Measurements from ENCODE around the gene SOSTDC1. TPM values are rescaled to one million over a fixed set of nuclear protein-coding genes. Genes with fewer than 3 reads are reported as not detected.

The SOSTDC1 gene
- total RNA-seq, 2 experiments from 2014 or later, result not detected

DNA sequence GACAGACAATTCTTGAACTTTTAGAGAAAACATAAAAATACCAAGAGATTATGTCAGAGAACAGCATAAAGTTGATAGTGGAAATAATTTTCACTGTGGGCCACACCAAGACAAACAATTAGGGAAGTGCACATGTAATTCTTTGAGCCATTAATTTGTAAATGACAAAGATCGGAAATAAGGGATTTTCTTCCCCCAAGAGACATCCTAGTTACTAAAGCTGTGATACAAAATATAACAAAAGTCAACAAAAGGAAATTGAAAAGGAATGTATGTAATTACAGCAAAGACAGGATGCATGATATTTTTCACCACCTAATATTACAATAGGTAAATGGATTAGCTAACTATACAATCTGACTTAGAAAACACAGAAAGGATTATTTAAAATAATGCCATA, 48.7 kb upstream of the SOSTDC1 start:
- CTCF ChIA-PET (ENCODE audit: unreplicated experiment), result no interaction called here
- intact Hi-C loops (cut with micrococcal nuclease; ENCODE audit: unreplicated experiment), result no loop called here
- TF ChIP-seq EZH2phosphoT487 (IDR thresholded peaks at IDR 0.05; ENCODE audit: borderline replicate concordance, low read depth, low read length), result no peak
- TF ChIP-seq, protein P1, sequence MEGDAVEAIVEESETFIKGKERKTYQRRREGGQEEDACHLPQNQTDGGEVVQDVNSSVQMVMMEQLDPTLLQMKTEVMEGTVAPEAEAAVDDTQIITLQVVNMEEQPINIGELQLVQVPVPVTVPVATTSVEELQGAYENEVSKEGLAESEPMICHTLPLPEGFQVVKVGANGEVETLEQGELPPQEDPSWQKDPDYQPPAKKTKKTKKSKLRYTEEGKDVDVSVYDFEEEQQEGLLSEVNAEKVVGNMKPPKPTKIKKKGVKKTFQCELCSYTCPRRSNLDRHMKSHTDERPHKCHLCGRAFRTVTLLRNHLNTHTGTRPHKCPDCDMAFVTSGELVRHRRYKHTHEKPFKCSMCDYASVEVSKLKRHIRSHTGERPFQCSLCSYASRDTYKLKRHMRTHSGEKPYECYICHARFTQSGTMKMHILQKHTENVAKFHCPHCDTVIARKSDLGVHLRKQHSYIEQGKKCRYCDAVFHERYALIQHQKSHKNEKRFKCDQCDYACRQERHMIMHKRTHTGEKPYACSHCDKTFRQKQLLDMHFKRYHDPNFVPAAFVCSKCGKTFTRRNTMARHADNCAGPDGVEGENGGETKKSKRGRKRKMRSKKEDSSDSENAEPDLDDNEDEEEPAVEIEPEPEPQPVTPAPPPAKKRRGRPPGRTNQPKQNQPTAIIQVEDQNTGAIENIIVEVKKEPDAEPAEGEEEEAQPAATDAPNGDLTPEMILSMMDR (conservative IDR thresholded peaks at IDR 0.05; ENCODE audit: low read length), result no peak
- POLR2A ChIA-PET, result interaction anchor here (0.7 kb wide), 1 partner anchor 153 kb away, joined by 3 read pairs; no protein-coding TSS in a partner anchor
- Histone ChIP-seq H3K36me3 (ENCODE audit: insufficient read depth, low read length) (no peaks in the 10 kb centered on the region), H3K79me2 (ENCODE audit: insufficient read depth, low read depth, low read length) (no peaks in the 10 kb centered on the region), H3K9me2 (ENCODE audit: insufficient read depth, low read length) (no peaks in the 10 kb centered on the region), H3K9me3 (ENCODE audit: low read length) (no peaks in the 10 kb centered on the region), H3K4me2 (ENCODE audit: low read length) (no peak overlapping the region), H3K4me1 (ENCODE audit: insufficient read depth, low read length, poor library complexity, severe bottlenecking) (no peaks in the 10 kb centered on the region), H2AFZ (ENCODE audit: low read length) (no peak overlapping the region), H3K4me3 (ENCODE audit: low read depth, low read length, poor library complexity, severe bottlenecking) (no peak overlapping the region), H4K20me1 (ENCODE audit: insufficient read depth, low read length) (no peaks in the 10 kb centered on the region), H3K27ac (ENCODE audit: low read depth, low read length, poor library complexity, severe bottlenecking) (no peak overlapping the region)
- BruUV-seq (replicated peaks), result no TSS peak
- DNase-seq (ENCODE audit: low spot score), result no peak

GRCh38 chr7:16512097-16512496, 46.6 kb upstream of the SOSTDC1 start:
- H3K4me1 ChIP-seq (ENCODE audit: insufficient read depth, low read length, poor library complexity, severe bottlenecking), result no peaks in the 10 kb centered on the region
- H3K79me2 ChIP-seq (ENCODE audit: insufficient read depth, low read depth, low read length), result no peaks in the 10 kb centered on the region
- H2AFZ ChIP-seq (ENCODE audit: low read length), result no peak overlapping the region
- ChIA-PET CTCF (ENCODE audit: unreplicated experiment) (no interaction called here), POLR2A (interaction anchor here (1.0 kb wide), 1 partner anchor 14 kb away, joined by 6 read pairs; no protein-coding TSS in a partner anchor)
- H3K9me3 ChIP-seq (ENCODE audit: low read length), result no peaks in the 10 kb centered on the region
- no peak overlapping the region for H3K4me3 ChIP-seq (ENCODE audit: low read depth, low read length, poor library complexity, severe bottlenecking)
- no peak for DNase-seq (ENCODE audit: low spot score)
- no peaks in the 10 kb centered on the region for H3K9me2 ChIP-seq (ENCODE audit: insufficient read depth, low read length)
- TF ChIP-seq EZH2phosphoT487 (IDR thresholded peaks at IDR 0.05; ENCODE audit: borderline replicate concordance, low read depth, low read length), result no peak
- TF ChIP-seq, protein P1 (conservative IDR thresholded peaks at IDR 0.05; ENCODE audit: low read length), result no peak
- intact Hi-C loops (cut with micrococcal nuclease; ENCODE audit: unreplicated experiment), result no loop called here
- no peak overlapping the region for H3K4me2 ChIP-seq (ENCODE audit: low read length)
- no TSS peak for BruUV-seq (replicated peaks)
- no peaks in the 10 kb centered on the region for H3K36me3 ChIP-seq (ENCODE audit: insufficient read depth, low read length)
- no peak overlapping the region for H3K27ac ChIP-seq (ENCODE audit: low read depth, low read length, poor library complexity, severe bottlenecking)
- H4K20me1 ChIP-seq (ENCODE audit: insufficient read depth, low read length), result no peaks in the 10 kb centered on the region

GRCh38 chr7:16511314-16511713, 45.8 kb upstream of the SOSTDC1 start:
- H3K4me3 ChIP-seq (ENCODE audit: low read depth, low read length, poor library complexity, severe bottlenecking), result no peak overlapping the region
- DNase-seq (ENCODE audit: low spot score), result no peak
- TF ChIP-seq, protein P1 (conservative IDR thresholded peaks at IDR 0.05; ENCODE audit: low read length), result no peak
- TF ChIP-seq EZH2phosphoT487 (IDR thresholded peaks at IDR 0.05; ENCODE audit: borderline replicate concordance, low read depth, low read length), result no peak
- H4K20me1 ChIP-seq (ENCODE audit: insufficient read depth, low read length), result no peaks in the 10 kb centered on the region
- no peaks in the 10 kb centered on the region for H3K36me3 ChIP-seq (ENCODE audit: insufficient read depth, low read length)
- H3K4me2 ChIP-seq (ENCODE audit: low read length), result no peak overlapping the region
- H2AFZ ChIP-seq (ENCODE audit: low read length), result no peak overlapping the region
- H3K9me3 ChIP-seq (ENCODE audit: low read length), result no peaks in the 10 kb centered on the region
- H3K9me2 ChIP-seq (ENCODE audit: insufficient read depth, low read length), result no peaks in the 10 kb centered on the region
- ChIA-PET CTCF (ENCODE audit: unreplicated experiment) (no interaction called here), POLR2A (interaction anchor here (1.0 kb wide), 1 partner anchor 14 kb away, joined by 6 read pairs; no protein-coding TSS in a partner anchor)
- H3K4me1 ChIP-seq (ENCODE audit: insufficient read depth, low read length, poor library complexity, severe bottlenecking), result no peaks in the 10 kb centered on the region
- no TSS peak for BruUV-seq (replicated peaks)
- no peaks in the 10 kb centered on the region for H3K79me2 ChIP-seq (ENCODE audit: insufficient read depth, low read depth, low read length)
- H3K27ac ChIP-seq (ENCODE audit: low read depth, low read length, poor library complexity, severe bottlenecking), result no peak overlapping the region
- intact Hi-C loops (cut with micrococcal nuclease; ENCODE audit: unreplicated experiment), result no loop called here
